Stimulated activated CD8-positive, alpha-beta memory T cell treated with anti-CD3 and anti-CD28 coated beads, Interleukin-15, amount 100 ng/mL, for 24 hours (primary cell): Measurements from ENCODE around the gene AGO3.
"Not testable (repeated sequence)": the region's sequence is repeated elsewhere in the genome, so short reads cannot be mapped to it uniquely, and the experiment has no call there.

ENCODE experiments used
- DNase-seq: peaks from one replicate; pipeline ENCODE4 v3.0.0-alpha.2; 2020; ENCODE audit warnings: low read depth

Gene AGO3

GRCh38 chr1:35925741-35926140 is 5.2 kb upstream of the AGO3 start:
- no peak for DNase-seq

- DNase-seq, result no peak
Observed at GRCh38 chr1:35927472-35927871, 3.4 kb upstream of the AGO3 start.

GRCh38 chr1:35929730-35930592 is 944 bp upstream of the AGO3 start:
- peak; percentile 3 for DNase-seq

GRCh38 chr1:35931446-35932157 is 697 bp downstream of the AGO3 start:
- no peak for DNase-seq

- DNase-seq, result no peak
Observed at GRCh38 chr1:35932158-35932636, 1.3 kb downstream of the AGO3 start.

GRCh38 chr1:35932941-35933340 is 2.0 kb downstream of the AGO3 start:
- DNase-seq, result no peak

GRCh38 chr1:35935442-35936388 is 4.8 kb downstream of the AGO3 start:
- no peak for DNase-seq

- DNase-seq, result no peak
Observed at GRCh38 chr1:35936838-35937237, 5.9 kb downstream of the AGO3 start.

- DNase-seq, result no peak
Observed at GRCh38 chr1:35939484-35939883, 8.6 kb downstream of the AGO3 start.

- DNase-seq, result no peak
Observed at GRCh38 chr1:35945327-35945726, 14.4 kb downstream of the AGO3 start.

GRCh38 chr1:35947547-35947946 is 16.6 kb downstream of the AGO3 start:
- DNase-seq, result no peak

- no peak for DNase-seq
Observed at GRCh38 chr1:35958558-35958957, 27.7 kb downstream of the AGO3 start.

GRCh38 chr1:35959304-35959703 is 28.4 kb downstream of the AGO3 start:
- DNase-seq, result no peak

- no peak for DNase-seq
Observed at GRCh38 chr1:35962952-35963351, 32.0 kb downstream of the AGO3 start.

GRCh38 chr1:35964277-35964676 is 33.4 kb downstream of the AGO3 start:
- not testable (repeated sequence) for DNase-seq

GRCh38 chr1:35968396-35968795 is 37.5 kb downstream of the AGO3 start:
- no peak for DNase-seq

- no peak for DNase-seq
Observed at GRCh38 chr1:35971601-35972000, 40.7 kb downstream of the AGO3 start.

GRCh38 chr1:35972631-35973030 is 41.7 kb downstream of the AGO3 start:
- not testable (repeated sequence) for DNase-seq

GRCh38 chr1:35980090-35980489 is 49.2 kb downstream of the AGO3 start:
- no peak for DNase-seq

- no peak for DNase-seq
Observed at GRCh38 chr1:35988237-35988636, 57.3 kb downstream of the AGO3 start.

GRCh38 chr1:36006941-36007500 is 76.1 kb downstream of the AGO3 start:
- no peak for DNase-seq

GRCh38 chr1:36007741-36008140 is 76.8 kb downstream of the AGO3 start:
- no peak for DNase-seq
